Medulla oblongata (tissue), 1 donor: ENCODE measurements around the gene GFAP.
A peak's percentile ranks its signal among the peaks of the same experiment; 100 is the strongest.
"Not testable (repeated sequence)": the region's sequence is repeated elsewhere in the genome, so short reads cannot be mapped to it uniquely, and the experiment has no call there.

Source experiments
- DNase-seq: peaks from one replicate; pipeline ENCODE4 v3.0.0-alpha.2; 2015; ENCODE audit errors: extremely low spot score

GFAP gene

GRCh38 chr17:44915321-44915726 lies at the start of gene GFAP:
TSS of gene GFAP (minus strand) at chr17:44915500. CDS start at chr17:44915486, 14 bp downstream.
- peak; percentile 72 for DNase-seq

- DNase-seq: no peak
Measured at GRCh38 chr17:44961921-44962350, 46.6 kb upstream of the GFAP start.

- DNase-seq: no peak
Measured at GRCh38 chr17:44960691-44961090, 45.4 kb upstream of the GFAP start.

- no peak for DNase-seq
Measured at GRCh38 chr17:44959821-44960531, 44.7 kb upstream of the GFAP start.

GRCh38 chr17:44956998-44957981 lies 42.0 kb upstream of the GFAP start:
- peak; percentile 58 for DNase-seq

GRCh38 chr17:44955674-44956425 lies 40.5 kb upstream of the GFAP start:
- DNase-seq: no peak

GRCh38 chr17:44952946-44953475 lies 37.7 kb upstream of the GFAP start:
- no peak for DNase-seq

- DNase-seq: no peak
Measured at GRCh38 chr17:44948315-44948795, 33.1 kb upstream of the GFAP start.

- DNase-seq: peak; percentile 92
Measured at GRCh38 chr17:44947461-44948314, 32.4 kb upstream of the GFAP start, which contains the start of gene KIF18B. TSS of gene KIF18B (minus strand) at chr17:44947773. CDS start at chr17:44936344, 11,429 bp downstream.

- not testable (repeated sequence) for DNase-seq
Measured at GRCh38 chr17:44945652-44946051, 30.4 kb upstream of the GFAP start.

GRCh38 chr17:44942456-44942855 lies 27.2 kb upstream of the GFAP start:
- no peak for DNase-seq

- no peak for DNase-seq
Measured at GRCh38 chr17:44941712-44942331, 26.5 kb upstream of the GFAP start.

GRCh38 chr17:44940768-44941167 lies 25.5 kb upstream of the GFAP start:
- no peak for DNase-seq

- DNase-seq: no peak
Measured at GRCh38 chr17:44940317-44940716, 25.0 kb upstream of the GFAP start.

GRCh38 chr17:44935116-44935515 lies 19.8 kb upstream of the GFAP start:
- DNase-seq: no peak

GRCh38 chr17:44934745-44935105 lies 19.4 kb upstream of the GFAP start:
- DNase-seq: no peak

- no peak for DNase-seq
Measured at GRCh38 chr17:44933824-44934744, 18.8 kb upstream of the GFAP start.

GRCh38 chr17:44932787-44933097 lies 17.4 kb upstream of the GFAP start:
- DNase-seq: no peak
